ENCODE data around the gene MBTPS1. TPM values are rescaled to one million over a fixed set of nuclear protein-coding genes. Genes with fewer than 3 reads are reported as not detected.

Gene MBTPS1
- total RNA-seq, result 10 to 100 TPM; 69.3 to 83.6 (median 79.3) TPM
- 10 to 100 TPM; 13.6 to 48.7 (median 23.4) TPM for polyA plus RNA-seq

DNA sequence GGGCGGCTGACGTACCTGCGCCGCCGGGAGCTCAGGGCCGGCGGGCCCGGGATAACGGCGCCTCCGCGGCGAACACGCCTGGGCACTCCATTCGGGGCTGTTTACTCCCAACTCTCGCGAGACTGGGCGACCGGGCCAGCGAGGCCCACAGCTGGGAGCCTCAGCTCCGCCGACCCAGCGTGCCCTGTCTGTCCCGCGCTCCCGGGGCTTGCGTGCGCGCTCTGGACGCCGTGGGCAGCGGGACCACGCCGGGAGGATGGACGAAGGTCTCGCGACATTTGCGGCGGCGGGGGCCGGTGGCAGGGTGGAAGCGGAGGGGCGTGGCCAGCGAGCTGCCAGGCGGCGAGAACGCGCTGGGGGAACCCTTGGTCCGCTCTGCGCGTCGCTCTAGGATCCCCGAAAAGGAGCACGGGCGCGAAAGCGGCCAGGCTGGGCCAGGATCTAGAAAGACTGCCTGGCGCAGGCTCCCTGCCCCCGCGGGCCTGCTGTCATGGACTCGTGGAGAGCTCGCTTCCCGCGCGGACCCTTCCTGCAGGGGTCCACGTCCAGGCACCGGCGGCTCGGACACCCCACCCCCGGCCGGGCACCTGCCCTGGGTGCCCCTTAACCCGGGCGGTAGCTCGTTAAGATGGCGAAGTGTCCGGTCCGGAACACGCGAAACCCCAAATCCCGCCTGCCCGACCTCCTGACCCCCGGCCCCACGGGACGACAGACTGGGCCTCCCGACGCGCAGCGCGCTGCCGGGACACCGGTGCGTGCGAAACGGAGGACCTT is at the start of gene MBTPS1:
Gene MBTPS1, minus strand, starts transcription at position 223 of the 774 bp plus-strand sequence. CDS start 15,159 bp downstream, outside the sequence.
- H3K9me3 ChIP-seq, result no peaks in the 10 kb centered on the region
- no peaks in the 10 kb centered on the region for H3K27me3 ChIP-seq
- WGBS, 2 donors, result 0% methylated on average over 94 of the region's 94 CpGs
- peaks cover 0 to 27% (median 22%) of the 10 kb centered on the region in 4 donors for H3K4me1 ChIP-seq
- H3K27ac ChIP-seq, result peak within 1 kb of the TSS; percentile 90 to 95 (median 94)
- intact Hi-C loops (cut with DNase I), result loop anchor here (2.0 to 5.0 kb wide), 3 partner anchors 28 to 190 kb away; partner anchors contain the start of genes DNAAF1, HSDL1 and TAF1C
- H3K36me3 ChIP-seq, result no peaks in the 10 kb centered on the region
- peak within 1 kb of the TSS; percentile 83 to 99 (median 86) for H3K4me3 ChIP-seq
- DNase-seq, result peak; percentile 99
- no peak for TF ChIP-seq EP300 (IDR thresholded peaks at IDR 0.05)
- peak; percentile 65 to 95 (median 92) for TF ChIP-seq POLR2AphosphoS5 (IDR thresholded peaks at IDR 0.05)
- peak; percentile 72 for TF ChIP-seq POLR2A (IDR thresholded peaks at IDR 0.05)

DNA sequence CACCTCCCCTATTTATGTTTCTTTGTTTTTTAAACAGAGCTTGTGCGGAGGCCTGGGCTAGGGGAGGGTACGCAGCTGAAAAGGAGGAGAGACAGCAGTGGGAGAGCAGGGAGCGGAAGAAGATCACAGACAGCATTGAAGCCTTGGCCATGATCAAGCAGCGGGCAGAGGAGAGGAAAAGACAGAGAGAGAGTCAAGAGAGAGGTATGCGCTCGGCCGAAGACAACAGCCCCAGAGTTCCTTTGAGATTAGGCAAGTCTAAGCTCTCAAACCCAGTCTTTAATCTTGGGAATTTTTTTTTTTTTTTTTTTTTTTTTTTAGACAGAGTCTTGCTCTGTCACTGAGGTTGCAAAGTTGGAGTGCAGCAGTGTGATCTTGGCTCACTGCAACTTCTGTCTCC is 49.0 kb upstream of the MBTPS1 start:
- no peak overlapping the region for H3K27ac ChIP-seq
- intact Hi-C loops (cut with DNase I), result no loop called here
- no peaks in the 10 kb centered on the region for H3K36me3 ChIP-seq
- no peak for DNase-seq
- H3K4me1 ChIP-seq, result no peaks in the 10 kb centered on the region
- TF ChIP-seq, protein P1, sequence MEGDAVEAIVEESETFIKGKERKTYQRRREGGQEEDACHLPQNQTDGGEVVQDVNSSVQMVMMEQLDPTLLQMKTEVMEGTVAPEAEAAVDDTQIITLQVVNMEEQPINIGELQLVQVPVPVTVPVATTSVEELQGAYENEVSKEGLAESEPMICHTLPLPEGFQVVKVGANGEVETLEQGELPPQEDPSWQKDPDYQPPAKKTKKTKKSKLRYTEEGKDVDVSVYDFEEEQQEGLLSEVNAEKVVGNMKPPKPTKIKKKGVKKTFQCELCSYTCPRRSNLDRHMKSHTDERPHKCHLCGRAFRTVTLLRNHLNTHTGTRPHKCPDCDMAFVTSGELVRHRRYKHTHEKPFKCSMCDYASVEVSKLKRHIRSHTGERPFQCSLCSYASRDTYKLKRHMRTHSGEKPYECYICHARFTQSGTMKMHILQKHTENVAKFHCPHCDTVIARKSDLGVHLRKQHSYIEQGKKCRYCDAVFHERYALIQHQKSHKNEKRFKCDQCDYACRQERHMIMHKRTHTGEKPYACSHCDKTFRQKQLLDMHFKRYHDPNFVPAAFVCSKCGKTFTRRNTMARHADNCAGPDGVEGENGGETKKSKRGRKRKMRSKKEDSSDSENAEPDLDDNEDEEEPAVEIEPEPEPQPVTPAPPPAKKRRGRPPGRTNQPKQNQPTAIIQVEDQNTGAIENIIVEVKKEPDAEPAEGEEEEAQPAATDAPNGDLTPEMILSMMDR (IDR thresholded peaks at IDR 0.05), result no peak
- no peak for TF ChIP-seq POLR2AphosphoS5 (IDR thresholded peaks at IDR 0.05)
- no peak for TF ChIP-seq EP300 (IDR thresholded peaks at IDR 0.05)
- no peak for TF ChIP-seq POLR2A (IDR thresholded peaks at IDR 0.05)
- H3K4me3 ChIP-seq, result no peak overlapping the region
- 89 to 96% methylated on average over 7 of the region's 7 CpGs for WGBS, 2 donors
- H3K9me3 ChIP-seq, result no peaks in the 10 kb centered on the region
- peaks cover 0 to 23% (median 0%) of the 10 kb centered on the region in 3 donors for H3K27me3 ChIP-seq

DNA sequence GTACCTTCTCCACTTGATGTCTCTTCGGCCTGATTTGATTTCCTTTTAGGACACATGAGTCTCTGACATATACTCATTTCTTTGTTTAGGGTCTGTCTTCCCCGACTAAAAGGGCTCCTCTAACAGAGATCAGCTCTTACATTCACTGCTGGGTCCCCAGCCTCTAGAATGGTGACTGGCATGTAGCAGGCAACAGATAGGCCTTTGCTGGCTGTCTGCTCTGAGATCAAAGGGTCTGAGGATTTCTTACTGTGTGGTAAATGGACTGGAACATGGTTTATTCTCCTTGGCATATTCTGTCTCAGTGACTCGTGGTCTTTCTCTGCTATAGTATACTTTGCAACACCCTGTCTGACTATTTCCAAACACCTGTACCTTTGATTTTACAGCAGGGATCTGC is 45.1 kb upstream of the MBTPS1 start:
- TF ChIP-seq POLR2AphosphoS5 (IDR thresholded peaks at IDR 0.05) (no peak), POLR2A (IDR thresholded peaks at IDR 0.05) (no peak), EP300 (IDR thresholded peaks at IDR 0.05) (no peak)
- TF ChIP-seq, protein P1 (IDR thresholded peaks at IDR 0.05), result no peak
- WGBS, 2 donors, result 49 to 63% methylated on average over 3 of the region's 3 CpGs
- Histone ChIP-seq H3K4me3 (no peak overlapping the region), H3K9me3 (no peaks in the 10 kb centered on the region), H3K27ac (no peak overlapping the region), H3K36me3 (no peaks in the 10 kb centered on the region), H3K4me1 (no peaks in the 10 kb centered on the region), H3K27me3 (peaks cover 0 to 20% (median 0%) of the 10 kb centered on the region in 3 donors)
- no peak for DNase-seq
- intact Hi-C loops (cut with DNase I), result no loop called here

DNA sequence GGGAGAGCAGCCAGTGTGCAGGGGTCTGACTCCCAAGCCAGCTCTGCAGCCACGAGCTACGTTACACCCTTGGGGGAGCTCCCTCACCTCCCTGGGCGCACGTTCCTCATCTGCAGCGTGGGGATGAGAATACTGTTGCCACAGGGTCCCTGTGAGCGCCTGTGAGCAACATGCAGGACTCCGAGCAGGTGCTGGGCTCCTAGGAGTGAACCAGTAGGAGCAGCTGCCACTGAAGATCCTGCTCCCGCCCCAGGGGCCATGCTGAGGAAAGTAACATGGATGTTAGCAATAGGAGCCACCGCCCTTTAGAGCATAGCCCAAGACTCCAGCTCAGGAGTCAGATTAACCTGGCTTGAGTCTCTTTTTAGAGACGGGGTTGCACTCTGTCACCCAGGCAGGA is 44.3 kb upstream of the MBTPS1 start:
- Histone ChIP-seq H3K4me3 (no peak overlapping the region), H3K27ac (no peak overlapping the region), H3K4me1 (no peaks in the 10 kb centered on the region), H3K27me3 (peaks cover 0 to 17% (median 0%) of the 10 kb centered on the region in 3 donors), H3K36me3 (no peaks in the 10 kb centered on the region), H3K9me3 (no peaks in the 10 kb centered on the region)
- no peak for TF ChIP-seq POLR2A (IDR thresholded peaks at IDR 0.05)
- TF ChIP-seq POLR2AphosphoS5 (IDR thresholded peaks at IDR 0.05), result no peak
- no peak for DNase-seq
- intact Hi-C loops (cut with DNase I), result no loop called here
- 84 to 86% methylated on average over 10 of the region's 10 CpGs for WGBS, 2 donors

DNA sequence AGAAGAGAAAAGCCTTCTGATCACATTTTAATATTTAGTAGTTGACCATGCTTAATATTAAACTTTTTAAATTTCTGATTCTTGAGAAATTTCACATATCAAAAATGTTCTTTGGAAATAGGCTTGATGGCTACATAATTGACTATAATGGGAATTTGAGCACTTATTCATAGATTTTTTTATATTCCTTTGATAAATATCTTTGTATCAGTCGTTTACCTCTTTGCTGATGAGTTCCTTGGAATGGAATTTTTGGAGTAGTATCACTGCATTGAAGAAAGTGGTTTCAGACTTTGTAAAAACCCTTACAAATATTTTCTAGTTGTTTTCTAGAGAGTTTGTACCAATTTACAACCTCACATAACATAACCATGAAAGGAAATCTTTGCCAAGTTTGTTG is 43.1 kb upstream of the MBTPS1 start:
- H3K9me3 ChIP-seq, result no peaks in the 10 kb centered on the region
- H3K36me3 ChIP-seq, result no peaks in the 10 kb centered on the region
- H3K4me3 ChIP-seq, result no peak overlapping the region
- H3K27ac ChIP-seq, result no peak overlapping the region
- TF ChIP-seq EP300 (IDR thresholded peaks at IDR 0.05) (no peak), POLR2A (IDR thresholded peaks at IDR 0.05) (no peak), POLR2AphosphoS5 (IDR thresholded peaks at IDR 0.05) (no peak)
- TF ChIP-seq, protein P1 (IDR thresholded peaks at IDR 0.05), result no peak
- WGBS, 2 donors, result 54 to 74% methylated on average over 1 of the region's 1 CpG
- H3K27me3 ChIP-seq, result peaks cover 0 to 17% (median 0%) of the 10 kb centered on the region in 3 donors
- no peaks in the 10 kb centered on the region for H3K4me1 ChIP-seq
- DNase-seq, result no peak
- intact Hi-C loops (cut with DNase I), result no loop called here
